Measurements from ENCODE around the gene ARHGAP31.

DNA sequence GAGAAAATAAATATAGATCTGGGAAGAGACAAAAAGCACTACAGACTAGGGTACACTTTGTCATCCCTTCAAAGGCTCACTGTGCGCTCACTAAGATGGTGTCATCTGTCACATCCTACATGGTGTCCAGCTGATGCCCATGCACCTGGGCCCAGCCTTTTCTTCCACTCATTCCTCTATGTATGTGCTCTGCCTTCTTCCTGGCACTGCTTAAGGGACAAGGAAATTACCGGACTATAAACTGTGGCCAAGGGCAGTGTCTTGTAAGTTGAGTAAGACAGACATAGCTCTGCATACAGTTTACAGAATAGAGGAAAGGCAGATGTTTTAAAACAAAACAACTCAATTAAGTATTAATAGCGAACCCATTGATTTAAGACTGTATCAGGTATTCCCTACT lies 52.9 kb downstream of the ARHGAP31 start:
- no peak for TF ChIP-seq EZH2phosphoT487 (IDR thresholded peaks at IDR 0.05; ENCODE audit: insufficient read depth, low read depth)
- TF ChIP-seq EZH2 (IDR thresholded peaks at IDR 0.05; ENCODE audit: insufficient read depth, poor library complexity, severe bottlenecking): no peak

All from GM23248 (cell line).